ENCODE measurements around the gene AGPAT1.

DNA sequence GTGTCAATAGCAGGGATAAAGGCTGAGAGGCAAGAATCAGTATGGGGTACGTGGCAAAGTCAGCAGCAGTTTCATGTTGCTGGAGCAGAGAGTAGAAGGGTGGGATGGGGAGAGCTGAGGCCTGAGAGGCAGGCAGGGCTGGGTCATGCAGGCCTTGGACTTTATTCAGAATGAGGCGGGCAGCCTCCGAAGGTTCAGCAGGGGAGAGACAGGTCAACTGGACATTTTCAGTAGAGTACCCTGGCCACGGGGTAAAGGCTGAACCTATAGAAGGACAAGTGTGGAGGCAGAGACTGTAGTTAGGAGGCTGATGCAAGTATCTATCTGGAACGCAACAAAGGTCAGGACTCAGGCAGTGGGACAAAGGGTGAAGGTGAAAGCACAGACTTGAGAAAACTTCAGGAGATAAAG, 34.3 kb upstream of the AGPAT1 start:
- TF ChIP-seq POLR2A (IDR thresholded peaks at IDR 0.05; ENCODE audit: low read depth, low read length) = no peak
- no peak for TF ChIP-seq POLR2AphosphoS5 (IDR thresholded peaks at IDR 0.05; ENCODE audit: low read depth, low read length)
- TF ChIP-seq TAF1 (IDR thresholded peaks at IDR 0.05; ENCODE audit: low read depth, low read length) = no peak

Data from GM12891 (cell line).